HG03354 (cell line): ENCODE measurements around the gene IGFBP4.

ENCODE experiments used
- ATAC-seq: cut with Tn5 transposase; IDR thresholded peaks from one replicate; pipeline ENCODE4 v1.9.1; 2021; ENCODE audit warnings: mild to moderate bottlenecking; ENCODE audit not compliant: unreplicated experiment, poor library complexity, severe bottlenecking

IGFBP4 gene

GRCh38 chr17:40467281-40467867, 24.1 kb downstream of the IGFBP4 start:
- ATAC-seq: no peak

- ATAC-seq: no peak
Observed at GRCh38 chr17:40468560-40468959, 25.3 kb downstream of the IGFBP4 start.

DNA sequence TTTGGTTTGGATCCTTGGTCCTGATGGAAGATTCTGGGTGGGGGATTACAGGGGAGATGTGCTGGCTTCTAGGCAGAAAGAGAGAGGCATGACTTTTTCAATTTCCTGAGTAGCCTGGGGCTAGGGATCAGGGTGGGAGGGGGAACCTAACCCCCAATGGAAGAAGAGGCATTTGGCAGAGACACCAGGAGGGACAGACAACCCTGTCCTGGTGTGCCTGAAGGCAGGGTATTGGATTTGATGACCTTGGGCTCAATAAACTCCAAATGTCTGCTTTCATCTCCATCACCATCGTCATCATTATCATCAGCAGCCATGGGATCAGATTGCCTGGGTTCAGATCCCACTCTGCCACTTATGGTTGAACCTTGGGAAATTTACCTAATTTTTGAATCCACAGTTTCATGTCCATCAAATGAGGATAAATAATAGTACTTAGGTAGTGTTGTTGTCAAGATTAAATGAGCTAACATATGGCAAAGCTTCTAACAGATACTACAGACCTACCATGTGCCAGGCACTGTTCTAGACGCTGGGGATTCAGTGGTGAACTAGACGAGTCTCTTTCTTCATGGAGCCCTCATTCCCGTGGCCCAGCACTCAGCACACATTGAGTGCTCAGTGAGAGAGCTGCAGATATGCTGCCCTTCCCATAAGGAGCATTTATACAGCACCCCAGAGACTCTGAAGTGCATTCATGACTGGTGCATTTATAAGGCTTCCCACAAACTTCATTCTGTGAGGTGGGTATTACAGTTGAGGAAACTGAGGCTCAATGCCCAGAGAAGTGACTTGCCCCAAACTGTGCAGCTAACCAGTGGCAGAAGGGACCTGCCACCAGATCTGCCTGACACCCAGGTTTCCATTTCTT, 26.8 kb downstream of the IGFBP4 start:
- ATAC-seq: no peak

GRCh38 chr17:40470932-40471828, 27.9 kb downstream of the IGFBP4 start:
- ATAC-seq: no peak

DNA sequence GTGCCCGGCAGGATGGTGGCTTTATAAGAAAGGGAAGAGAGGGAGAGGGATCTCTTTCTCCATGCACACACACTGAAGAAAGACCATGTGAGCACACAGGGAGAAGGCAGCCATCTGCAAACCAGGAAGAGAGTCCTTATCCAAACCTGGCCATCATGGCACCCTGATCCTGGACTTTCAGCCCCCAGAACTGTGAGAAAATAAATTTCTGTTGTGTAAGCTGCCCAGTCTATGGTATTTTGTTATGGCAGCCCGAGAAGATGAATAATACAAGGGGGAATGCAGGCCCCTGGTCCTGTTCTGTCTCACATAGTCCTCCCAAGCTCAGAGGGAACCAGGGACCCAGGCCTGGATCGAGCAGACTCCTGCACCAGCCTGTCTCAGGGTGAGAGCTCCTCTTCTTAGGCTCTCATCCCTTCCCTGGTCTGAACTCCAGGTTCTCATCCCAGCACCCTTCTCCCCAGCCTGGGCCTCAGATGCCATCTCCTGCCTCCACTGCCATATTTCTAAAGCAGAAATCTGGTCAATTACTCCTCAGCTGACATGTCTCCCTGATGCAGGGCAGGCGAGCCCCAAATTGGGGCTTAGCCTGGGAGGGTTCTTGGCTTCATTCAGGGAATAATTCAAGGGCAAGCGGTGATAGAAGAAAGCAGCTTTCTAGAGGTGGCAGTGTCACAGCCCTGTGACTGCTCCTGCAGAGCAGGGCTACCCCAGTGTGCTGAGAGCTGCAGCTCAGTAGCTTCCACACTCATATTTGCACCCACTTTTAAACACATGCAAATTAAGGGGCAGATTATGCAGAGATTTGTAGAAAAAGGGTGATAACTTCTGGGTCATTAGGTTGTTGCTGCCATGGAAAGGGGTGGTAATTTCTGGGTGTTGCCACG, 28.8 kb downstream of the IGFBP4 start:
- no peak for ATAC-seq

DNA sequence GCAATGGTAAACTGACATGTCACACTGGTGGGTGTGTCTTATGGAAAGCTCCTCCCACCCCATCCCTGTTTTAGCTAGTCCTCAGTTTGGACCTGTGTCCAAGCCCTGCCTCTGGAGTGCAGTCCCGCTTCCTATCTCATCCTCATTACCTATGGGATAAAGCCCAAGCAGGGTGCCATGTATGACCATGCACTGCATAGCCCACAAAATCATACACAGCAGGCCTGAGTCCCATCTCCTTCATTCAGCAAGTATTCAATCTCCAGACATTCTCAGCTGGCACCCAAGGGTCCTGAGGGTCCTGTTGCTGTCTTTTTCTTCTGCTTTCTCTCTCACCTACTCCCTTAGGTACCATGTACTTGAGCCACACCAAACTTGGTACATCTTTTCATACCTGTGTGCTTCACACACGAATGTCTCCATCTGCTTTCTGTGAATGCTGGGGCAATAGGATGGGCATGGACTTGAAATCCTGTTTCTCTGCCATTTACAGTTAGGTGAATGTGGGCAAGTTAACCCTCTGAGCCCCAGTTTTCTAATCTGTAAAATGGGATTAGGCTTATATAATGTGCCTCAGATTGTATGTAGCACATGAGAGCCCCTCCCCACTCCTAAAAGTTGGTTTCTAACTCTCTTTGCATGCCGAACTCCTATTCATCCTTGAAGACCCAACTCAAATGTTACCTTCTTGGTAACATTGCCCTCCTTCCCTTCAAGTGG, 29.6 kb downstream of the IGFBP4 start:
- ATAC-seq: no peak

DNA sequence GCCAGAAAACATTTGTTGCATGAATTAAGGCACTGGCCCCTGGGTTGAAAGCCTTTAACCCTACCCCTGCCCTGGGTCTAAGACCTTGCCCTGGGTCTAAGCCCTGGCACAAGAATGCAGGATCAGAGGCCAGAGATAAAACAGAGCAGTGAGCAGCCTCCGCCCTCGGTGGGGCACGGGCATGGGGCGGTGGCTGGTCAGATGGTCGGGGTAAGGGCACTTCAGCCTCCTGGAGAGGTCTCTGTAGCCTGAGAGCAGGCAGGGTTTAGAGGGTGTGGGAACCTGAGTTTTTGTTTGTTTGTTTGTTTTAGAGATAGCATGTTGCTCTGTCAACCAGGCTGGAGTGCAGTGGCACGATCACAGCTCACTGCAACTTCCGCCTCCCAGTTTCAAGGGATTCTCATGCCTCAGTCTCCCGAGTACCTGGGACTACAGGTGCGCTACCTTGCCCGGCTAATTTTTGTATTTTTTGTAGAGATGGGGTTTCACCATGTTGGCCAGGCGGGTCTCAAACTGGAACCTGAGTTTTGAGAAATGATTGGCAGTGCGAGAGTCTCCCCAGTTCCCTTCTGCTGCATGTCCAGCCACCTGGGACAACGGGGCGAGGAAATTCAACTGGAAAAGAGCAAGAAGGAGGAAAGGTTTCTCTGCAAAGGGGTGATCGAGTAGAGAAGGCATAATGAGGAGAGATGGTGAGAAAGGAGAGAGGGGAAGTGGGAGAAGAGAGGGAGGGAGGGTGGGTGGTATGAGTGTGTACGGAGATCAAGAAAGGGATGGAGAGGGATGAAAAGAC, 30.5 kb downstream of the IGFBP4 start:
- ATAC-seq: no peak

GRCh38 chr17:40474419-40475002, 31.3 kb downstream of the IGFBP4 start:
- no peak for ATAC-seq

- ATAC-seq: no peak
Observed at GRCh38 chr17:40475234-40475908, 32.1 kb downstream of the IGFBP4 start.

- no peak for ATAC-seq
Observed at GRCh38 chr17:40477796-40478195, 34.5 kb downstream of the IGFBP4 start.

DNA sequence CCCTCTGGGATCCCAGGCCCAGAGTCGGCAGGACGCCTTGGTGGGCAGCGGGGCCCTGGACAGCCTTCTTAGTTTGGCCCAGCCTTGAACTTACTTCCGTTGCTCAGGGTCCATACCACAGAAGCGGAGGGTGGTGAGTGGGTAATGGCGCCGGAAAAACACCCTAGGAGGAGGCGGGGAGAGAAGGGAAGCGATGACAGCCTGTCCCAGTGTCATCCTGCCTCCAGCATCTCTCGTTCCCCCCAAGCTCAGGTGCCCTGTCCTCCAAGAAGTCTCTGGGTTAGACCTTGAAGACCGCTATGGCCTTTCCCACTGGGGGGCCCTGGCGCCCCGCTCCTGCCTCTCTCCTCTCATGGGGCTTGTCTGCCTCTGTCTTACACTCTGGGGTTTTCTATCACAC, 35.2 kb downstream of the IGFBP4 start:
- ATAC-seq: no peak

DNA sequence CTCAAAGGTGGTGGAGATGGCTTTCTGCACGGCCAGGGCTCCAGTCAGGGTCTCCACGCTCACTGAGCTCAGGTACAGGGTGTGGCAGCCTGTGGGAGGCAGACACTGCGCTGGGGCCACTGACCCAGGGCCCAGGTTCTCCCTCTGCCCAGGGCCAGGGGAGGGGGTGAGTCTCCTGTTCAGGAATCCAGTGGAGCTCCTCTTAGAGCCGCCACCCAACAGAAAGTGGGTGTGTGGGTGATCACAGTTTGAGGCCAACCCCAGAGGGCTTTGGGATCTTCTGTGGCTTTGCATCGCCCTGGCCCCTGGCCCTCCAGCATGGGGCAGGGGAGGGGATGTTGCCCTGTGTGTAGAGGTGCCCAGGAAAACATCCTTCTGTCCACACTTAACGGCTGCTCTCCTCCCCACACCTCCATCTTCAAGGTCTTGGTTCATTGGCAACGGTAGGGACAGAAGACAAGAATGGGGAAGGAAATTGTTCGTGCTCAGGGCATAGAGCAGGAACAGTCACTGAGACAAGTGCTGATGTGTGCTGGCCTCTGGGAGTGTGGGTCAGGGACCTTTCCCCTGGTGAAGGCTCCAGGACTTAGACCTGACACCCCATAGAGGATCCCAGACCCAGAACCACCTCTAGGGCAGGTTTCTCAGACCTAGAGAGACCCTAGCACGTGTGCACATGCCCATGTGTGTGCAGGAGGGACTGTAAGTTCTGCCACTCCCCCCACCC, 36.7 kb downstream of the IGFBP4 start:
- ATAC-seq: no peak

DNA sequence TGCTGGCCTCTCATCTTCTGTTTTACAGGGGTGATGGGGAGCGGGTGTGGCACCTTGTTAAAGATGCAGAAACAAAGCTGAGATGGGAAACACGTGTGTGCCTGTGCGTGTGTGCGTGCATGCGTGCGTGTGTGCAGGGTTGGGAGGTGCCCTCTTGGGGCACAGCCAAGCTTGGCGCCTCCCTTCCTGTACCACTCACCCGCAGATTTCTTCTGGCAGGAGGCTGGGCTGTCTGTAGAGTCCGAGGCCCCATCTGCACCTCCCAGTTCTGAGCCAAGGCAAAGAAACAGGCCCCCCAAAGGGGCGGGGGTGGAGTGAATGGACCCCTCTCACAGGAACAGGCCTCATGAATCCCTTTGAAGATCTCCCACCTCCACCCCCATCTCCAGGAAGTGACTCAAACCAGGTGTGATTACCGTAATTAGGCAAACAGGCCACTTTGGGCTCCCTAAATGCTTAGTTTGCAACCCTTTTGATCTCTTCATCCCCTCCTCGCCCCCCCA, 37.3 kb downstream of the IGFBP4 start:
- ATAC-seq: no peak

- no peak for ATAC-seq
Observed at GRCh38 chr17:40481106-40481505, 37.9 kb downstream of the IGFBP4 start.

GRCh38 chr17:40482722-40483121, 39.5 kb downstream of the IGFBP4 start:
- ATAC-seq: no peak

GRCh38 chr17:40483679-40484078, 40.4 kb downstream of the IGFBP4 start:
- no peak for ATAC-seq
